Tongue (tissue), 2 donors: ENCODE data around the gene NAPA. TPM values are rescaled to one million over a fixed set of nuclear protein-coding genes. Genes with fewer than 3 reads are reported as not detected.

Source experiments
- DNase-seq: peaks from one replicate; pipeline ENCODE4 v3.0.0-alpha.2; 2015
- total RNA-seq: library from RNA; depleted of rRNA; stranded (reverse); fragments of >200 nt; gene quantifications from one replicate; pipeline ENCODE4 v1.2.3, GENCODE V29; 2014

Gene NAPA
- total RNA-seq, 1 donor from 2014 or later, result 49.4 TPM

DNA sequence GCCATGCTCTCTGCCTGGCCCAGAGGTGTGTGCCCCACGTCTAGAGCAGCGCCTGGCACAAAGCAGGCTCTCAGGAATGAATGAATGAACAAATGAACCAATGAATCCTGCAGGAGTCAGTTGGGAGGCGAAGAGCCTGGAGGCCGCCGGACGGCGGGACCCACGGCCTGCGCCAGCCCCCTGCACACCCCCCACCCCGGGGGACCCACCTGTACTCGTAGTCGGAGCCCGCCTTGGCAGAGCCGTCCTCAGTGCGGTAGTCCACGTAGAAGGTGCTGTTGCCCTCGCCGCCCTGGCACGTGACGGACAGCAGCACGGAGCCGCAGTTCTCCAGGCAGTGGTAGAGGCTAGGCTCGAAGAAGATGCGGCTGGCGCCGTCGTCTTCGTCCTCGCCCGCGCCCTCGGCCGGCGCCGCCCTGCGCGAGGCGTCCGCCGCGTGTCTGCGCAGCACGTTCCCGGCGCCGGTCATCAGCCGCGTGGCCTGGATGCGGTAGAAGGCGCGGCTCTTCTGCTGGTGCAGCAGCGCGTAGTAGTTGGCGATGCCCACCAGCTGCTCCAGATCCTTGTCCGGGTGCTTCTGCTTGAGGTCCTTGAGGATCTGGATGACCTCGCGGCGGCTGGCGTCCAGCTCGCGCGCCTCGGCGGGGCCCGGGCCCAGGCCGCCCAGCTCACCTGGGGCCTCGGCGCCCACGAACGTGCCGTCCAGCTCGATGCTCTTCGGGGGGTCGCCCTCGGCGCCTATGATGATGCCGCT lies 58.0 kb downstream of the NAPA start:
- DNase-seq, result no peak

DNA sequence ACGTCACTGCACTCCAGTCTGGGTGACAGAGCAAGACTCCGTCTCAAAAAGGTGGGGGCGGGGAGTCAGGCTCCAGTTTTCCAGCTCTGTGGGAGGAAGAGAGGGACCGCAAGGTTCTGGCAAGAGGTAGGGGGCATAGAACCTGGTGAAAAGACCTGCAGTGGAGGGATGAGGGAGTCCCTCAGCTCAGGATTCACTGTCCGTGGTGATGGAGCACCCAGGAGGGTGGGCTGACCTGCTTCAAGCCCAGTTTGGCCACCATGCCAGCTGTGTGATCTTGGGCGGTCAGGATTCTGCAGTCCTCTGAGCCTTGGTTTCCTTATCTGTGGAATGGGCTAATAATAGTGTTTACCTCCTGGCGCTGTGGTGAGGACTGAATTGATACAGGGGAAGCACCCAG lies 64.4 kb downstream of the NAPA start:
- DNase-seq, result no peak

DNA sequence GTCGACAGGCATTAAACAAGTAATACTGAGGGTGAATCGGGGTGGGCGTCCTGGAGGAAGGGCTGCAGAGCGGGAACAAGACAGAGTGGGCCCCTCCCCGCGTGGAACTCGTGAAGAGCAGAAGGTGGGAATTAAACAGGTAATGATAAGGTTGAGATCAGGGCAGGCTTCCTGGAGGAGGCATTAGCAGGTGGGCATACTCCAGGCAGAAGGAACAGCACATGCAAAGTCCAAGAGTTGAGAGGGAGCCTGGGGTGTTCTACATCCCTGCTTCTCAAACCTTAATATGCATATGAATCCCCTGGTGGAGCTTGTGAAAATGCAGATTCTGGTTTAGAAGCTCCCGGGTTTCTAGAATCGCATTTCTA lies 66.5 kb downstream of the NAPA start:
- DNase-seq, result no peak

DNA sequence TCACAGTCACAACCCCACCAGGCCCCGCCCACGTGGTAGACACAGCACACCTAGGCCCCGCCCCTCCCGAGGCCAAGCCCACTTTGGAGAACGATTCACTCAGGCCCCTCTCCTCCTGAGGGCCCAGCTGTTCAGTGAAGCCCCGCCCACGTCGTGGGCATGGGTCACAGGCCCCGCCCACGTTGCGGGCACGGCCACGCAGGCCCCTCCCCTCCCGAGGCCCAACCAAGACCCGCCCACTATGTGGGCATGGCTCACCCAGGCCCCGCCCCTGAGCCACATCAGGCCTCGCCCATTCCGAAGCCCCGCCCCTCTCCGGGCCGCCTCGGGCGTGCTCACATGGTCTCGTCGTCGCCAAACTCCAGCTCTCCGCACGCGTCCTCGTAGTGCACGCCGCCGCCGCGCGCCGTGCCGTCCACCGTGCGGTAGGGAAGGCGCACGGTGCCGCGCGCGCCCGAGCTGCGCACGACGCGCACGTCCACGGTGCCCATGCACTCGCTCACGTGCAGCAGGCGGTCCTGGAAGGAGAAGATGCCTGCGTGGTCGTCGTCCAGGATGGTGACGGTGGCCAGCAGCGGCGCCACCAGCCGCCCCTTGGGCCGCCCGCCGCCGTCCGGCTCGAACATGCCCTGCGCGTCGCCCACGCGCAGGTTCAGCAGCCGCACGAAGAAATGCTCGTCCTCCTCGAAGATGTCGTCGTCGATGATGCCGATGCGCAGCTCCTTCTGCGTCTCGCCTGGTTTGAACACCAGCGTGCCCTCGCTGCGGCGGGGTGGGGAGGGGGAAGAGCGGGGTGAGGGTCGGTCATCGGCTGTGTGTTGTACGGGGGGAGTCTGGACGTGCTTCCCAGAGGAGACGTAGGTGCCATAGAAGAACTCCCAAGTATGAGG lies 67.1 kb downstream of the NAPA start:
- DNase-seq, result peak; percentile 40

DNA sequence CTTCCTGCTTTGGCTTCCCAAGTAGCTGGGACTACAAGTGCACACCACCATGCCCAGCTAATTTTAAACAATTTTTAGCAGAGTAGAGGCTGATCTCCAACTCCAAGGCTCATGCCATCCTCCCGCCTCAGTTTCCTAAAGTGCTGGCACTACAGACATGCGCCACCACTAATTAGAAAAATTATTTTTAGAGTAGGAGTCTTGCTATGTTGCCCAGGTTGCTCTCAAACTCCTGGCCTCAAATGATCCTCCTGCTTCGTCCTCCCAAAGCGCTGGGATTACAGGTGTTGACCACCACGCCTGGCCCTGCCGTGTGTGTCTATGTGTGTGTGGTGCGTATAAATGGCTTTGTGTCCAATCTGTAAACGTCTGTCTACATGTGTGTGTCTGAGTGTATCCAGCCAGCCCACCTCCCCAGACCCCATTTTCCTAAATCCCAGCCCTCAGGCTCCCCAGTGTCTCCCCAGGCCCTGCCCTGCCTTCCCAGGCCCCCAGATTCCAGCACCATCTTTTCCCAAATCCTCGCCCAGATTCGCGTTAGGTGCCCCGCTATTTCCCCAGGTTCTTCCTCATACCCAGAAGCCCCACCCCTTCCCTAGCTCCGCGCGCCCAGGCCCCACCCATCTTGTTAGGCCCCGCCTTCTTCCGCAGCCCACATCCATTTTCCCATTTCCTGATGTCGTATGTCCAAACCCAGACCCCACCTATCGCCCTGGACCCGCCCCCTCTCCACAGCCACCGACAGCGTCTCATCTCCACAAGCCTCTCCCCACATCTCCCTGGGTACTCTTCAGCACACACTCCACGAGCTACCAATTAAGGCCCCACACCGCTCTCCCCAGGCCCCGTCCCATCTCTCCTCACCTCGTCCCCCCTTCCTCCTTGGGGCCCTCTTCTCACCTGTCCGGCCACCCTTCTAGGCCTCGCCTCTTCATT lies 68.1 kb downstream of the NAPA start:
- no peak for DNase-seq

DNA sequence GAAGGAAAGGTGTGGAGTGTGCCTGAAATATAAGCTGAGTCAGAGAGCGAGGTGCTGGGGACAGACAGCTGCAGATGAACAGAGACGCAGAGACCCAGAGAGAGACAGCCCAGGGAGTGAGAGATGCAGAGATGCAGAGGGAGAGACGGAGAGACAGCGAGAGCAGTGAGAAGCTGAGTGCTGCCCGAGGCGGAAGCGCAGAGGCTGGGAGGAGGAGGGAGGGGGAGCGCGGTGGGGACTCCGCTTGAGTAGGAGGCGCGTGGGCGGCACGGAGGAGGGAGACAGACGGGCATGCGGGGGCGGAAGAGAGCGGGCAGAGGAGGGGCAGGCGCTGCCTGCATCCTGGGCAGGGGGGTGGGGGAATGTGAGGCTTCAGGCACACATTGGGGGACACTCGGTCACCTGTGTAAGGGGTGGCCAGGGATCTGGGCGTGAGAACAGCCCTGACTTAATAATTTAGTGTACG lies 68.9 kb downstream of the NAPA start:
- no peak for DNase-seq

DNA sequence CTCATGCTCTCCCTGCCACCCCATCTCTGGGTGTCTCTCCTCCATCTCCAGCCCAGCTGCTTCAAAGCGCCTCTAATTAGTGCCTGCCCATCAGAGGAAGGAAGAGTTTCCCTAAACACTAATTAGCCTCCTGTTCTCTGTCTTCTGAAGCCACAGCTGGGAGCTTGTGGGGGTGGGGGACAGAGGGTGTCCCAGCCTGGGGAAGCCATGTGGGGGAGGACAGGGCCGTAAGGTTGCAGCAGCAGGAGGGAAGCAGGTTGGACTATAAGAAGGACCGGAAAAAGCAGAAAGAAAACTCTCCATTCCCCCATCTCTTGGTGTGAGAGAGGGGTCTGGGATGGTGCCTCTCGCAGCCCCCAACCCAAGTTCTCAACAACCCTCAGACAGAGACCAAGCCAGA lies 69.3 kb downstream of the NAPA start:
- no peak for DNase-seq

DNA sequence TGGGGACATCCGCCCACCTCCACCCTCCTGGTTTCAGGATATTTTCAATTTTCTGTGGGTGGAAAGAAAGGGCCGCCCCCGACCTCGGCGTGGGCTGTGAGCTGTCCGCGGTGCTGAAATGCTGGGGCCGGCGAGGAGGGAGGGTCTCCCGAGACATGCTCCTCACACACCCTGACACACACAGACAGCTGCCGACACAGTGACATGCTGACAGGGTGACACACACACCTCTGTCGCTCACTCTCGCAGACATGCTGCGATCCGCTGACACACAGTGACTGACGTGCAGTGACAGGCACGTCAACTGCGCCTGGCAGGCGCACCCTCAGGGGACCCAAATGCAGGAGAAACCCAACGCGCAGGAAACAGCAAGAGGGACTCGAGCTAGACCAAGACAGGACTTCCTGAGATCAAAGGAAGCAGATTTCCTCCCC lies 70.5 kb downstream of the NAPA start:
- DNase-seq, result peak; percentile 20

DNA sequence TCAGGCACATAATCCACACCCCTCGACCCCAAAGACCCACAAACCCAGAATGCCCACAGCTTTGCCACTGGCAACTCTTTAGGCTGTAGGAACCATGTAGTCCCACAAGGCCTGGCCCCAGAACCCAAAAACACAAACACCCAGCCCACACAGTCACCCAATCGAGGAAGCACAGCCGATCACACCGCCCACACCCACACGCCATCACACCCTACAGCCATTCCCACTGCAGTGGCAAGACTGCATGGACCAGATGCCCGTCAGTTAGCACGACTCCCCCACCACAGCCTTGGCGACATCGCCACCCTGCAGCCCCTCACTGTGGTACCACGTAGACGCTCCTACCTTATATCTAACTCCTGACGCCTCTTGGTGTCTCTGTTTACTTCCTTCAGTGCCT lies 71.5 kb downstream of the NAPA start:
- no peak for DNase-seq

DNA sequence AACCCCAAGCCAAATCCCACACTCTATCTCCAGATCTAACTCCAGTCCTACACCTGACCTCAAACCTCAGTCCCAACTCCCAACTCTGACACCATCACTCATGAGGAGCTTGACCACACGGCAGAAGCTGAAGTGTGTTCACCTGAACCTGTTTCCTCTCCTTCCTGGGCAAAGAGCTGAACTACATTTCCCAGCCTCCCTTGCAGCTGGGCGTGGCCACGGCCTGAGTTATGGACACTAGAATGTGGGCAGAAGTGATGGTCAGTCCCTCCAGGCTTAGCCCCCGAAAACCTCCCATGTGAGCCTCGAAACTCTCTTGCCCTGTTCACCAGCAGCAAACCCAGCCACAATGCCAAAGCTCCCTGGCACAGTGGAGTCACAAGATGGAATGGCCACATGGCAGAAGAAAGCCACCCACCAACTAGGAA lies 76.1 kb downstream of the NAPA start:
- no peak for DNase-seq

Other genes with a start within 250 kb of the NAPA start
- gene INAFM1, start 240.2 kb downstream of the NAPA start, total RNA-seq, result 4.8 TPM
- 1.2 TPM for gene C5AR1, start 205.2 kb downstream of the NAPA start, total RNA-seq
- gene C5AR2, start 182.9 kb downstream of the NAPA start, total RNA-seq, result 0.31 TPM
- gene DHX34, start 165.7 kb downstream of the NAPA start, total RNA-seq, result 9.3 TPM
- 9.9 TPM for gene MEIS3, start 95.5 kb downstream of the NAPA start, total RNA-seq
- gene SLC8A2, start 43.2 kb downstream of the NAPA start, total RNA-seq, result not detected
- gene KPTN, start 30.8 kb downstream of the NAPA start, total RNA-seq, result 3.8 TPM
- gene ZNF541, start 58.1 kb upstream of the NAPA start, total RNA-seq, result 0.10 TPM
- gene BICRA, start 94.1 kb upstream of the NAPA start, total RNA-seq, result 10.8 TPM
- gene EHD2, start 198.4 kb upstream of the NAPA start, total RNA-seq, result 79.6 TPM
- gene NOP53, start 230.5 kb upstream of the NAPA start, total RNA-seq, result 143 TPM